Stimulated activated CD8-positive, alpha-beta memory T cell treated with anti-CD3 and anti-CD28 coated beads, Interleukin-7, amount 100 ng/mL, for 48 hours (primary cell): ENCODE results near the gene SHFL.

Experiments used
- DNase-seq, 2 donors: peaks; one replicate each; pipeline ENCODE4 v3.0.0-alpha.2; 2020; ENCODE audit warnings: low read depth in 1 of 2; ENCODE audit errors: extremely low read depth in 1 of 2

The SHFL gene

GRCh38 chr19:10087296-10088061 is 1.4 kb downstream of the SHFL start:
- DNase-seq = no peak

- DNase-seq = no peak
These were observed 2.9 kb downstream of the SHFL start for GRCh38 chr19:10088949-10089554.

- no peak for DNase-seq
These were observed 3.8 kb downstream of the SHFL start for GRCh38 chr19:10089801-10090375.

GRCh38 chr19:10091370-10091687 is 5.2 kb downstream of the SHFL start:
- DNase-seq = no peak

- DNase-seq = no peak
These were observed 6.0 kb downstream of the SHFL start for GRCh38 chr19:10091895-10092641.

GRCh38 chr19:10092648-10093294 is 6.7 kb downstream of the SHFL start:
- DNase-seq = no peak

GRCh38 chr19:10093295-10094186 is 7.4 kb downstream of the SHFL start:
- DNase-seq = no peak

GRCh38 chr19:10095622-10095947 is 9.5 kb downstream of the SHFL start:
- no peak for DNase-seq

- DNase-seq = peak; percentile 69 to 85
These were observed 10.0 kb downstream of the SHFL start for GRCh38 chr19:10095948-10096614.

- DNase-seq = no peak
These were observed 10.5 kb downstream of the SHFL start for GRCh38 chr19:10096615-10096963.

GRCh38 chr19:10100163-10100785 is 14.2 kb downstream of the SHFL start:
- DNase-seq = no peak

- no peak for DNase-seq
These were observed 16.7 kb downstream of the SHFL start for GRCh38 chr19:10102787-10103236.

GRCh38 chr19:10104130-10104513 is 18.0 kb downstream of the SHFL start:
- DNase-seq = no peak

GRCh38 chr19:10104665-10105508 is 18.8 kb downstream of the SHFL start:
- peak; percentile 62 to 87 for DNase-seq

- peak; percentile 73 to 89 for DNase-seq
These were observed 19.5 kb downstream of the SHFL start for GRCh38 chr19:10105509-10106099.

GRCh38 chr19:10106100-10106936 is 20.2 kb downstream of the SHFL start, which contains the start of gene PPAN:
TSS of gene PPAN (plus strand) at chr19:10106362. CDS start at chr19:10106395, 33 bp downstream.
- DNase-seq = peak; percentile 94 to 97

GRCh38 chr19:10107254-10107653 is 21.1 kb downstream of the SHFL start:
- no peak for DNase-seq
